ENCODE measurements around the gene PNLIPRP2.

Gene PNLIPRP2

GRCh38 chr10:116683166-116683565, 62.4 kb downstream of the PNLIPRP2 start:
- DNase-seq (ENCODE audit: low read depth in 2 of 2), result no peak

DNA sequence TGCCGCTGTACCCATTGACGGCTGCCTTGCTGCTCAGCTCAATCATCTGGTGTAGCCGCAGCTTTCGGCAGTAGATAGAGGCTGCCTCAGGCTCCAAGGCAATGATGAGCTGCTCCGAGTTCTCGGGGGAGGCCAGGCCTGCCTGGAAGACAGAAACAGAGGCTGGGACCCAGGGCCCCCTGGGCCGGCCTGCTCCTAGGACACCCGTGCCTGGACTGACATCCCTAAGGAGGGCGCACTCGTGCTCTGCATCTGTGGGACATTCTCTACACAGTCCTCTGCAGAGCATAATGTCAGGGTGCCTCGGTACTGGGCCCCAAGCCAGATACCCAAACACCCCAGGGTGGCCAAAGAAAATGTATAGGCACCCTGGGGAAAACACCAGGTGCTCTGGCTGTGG, 63.1 kb downstream of the PNLIPRP2 start:
- DNase-seq (ENCODE audit: low read depth in 2 of 2), result no peak

DNA sequence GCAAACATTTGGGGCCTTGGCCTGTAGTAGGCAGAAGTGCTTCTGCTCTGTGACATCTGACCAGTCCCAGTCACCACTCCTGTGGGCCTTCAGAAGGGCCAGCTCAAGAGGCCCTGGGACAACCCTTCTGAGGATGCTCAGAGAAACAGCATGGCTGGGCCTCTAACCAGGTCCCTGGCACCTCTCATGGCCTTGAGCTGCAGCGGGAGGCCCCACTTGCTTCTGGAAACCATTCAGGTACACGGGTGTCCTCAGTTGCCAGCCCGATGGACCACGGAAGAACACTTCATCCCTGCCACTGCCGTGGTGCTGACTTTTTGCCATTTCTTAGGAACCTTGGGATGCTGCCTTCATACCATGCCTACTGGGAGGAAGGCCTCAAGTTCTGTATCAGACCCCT, 64.0 kb downstream of the PNLIPRP2 start:
- DNase-seq (ENCODE audit: low read depth in 2 of 2), result no peak

GRCh38 chr10:116685807-116686206, 65.1 kb downstream of the PNLIPRP2 start:
- no peak for DNase-seq (ENCODE audit: low read depth in 2 of 2)

DNA sequence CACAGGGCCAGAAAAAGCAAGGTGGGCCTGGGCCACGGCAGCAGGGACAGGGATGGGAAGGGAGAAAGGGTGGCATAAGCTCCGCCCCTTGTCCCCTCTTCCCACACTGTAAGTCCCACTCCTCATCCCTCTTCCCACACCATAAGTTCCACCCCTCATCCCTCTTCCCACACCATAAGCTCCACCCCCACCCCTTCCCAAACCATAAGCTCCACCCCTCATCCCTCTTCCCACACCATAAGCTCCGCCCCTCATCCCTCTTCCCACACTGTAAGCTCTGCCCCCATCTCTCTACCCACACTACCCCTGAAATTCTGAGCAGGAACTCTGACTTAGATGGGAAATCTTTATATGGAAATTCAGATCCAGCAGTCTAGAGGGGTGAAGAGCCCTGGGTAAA, 65.9 kb downstream of the PNLIPRP2 start:
- no peak for DNase-seq (ENCODE audit: low read depth in 2 of 2)

GRCh38 chr10:116687633-116688032, 66.9 kb downstream of the PNLIPRP2 start:
- no peak for DNase-seq (ENCODE audit: low read depth in 2 of 2)

DNA sequence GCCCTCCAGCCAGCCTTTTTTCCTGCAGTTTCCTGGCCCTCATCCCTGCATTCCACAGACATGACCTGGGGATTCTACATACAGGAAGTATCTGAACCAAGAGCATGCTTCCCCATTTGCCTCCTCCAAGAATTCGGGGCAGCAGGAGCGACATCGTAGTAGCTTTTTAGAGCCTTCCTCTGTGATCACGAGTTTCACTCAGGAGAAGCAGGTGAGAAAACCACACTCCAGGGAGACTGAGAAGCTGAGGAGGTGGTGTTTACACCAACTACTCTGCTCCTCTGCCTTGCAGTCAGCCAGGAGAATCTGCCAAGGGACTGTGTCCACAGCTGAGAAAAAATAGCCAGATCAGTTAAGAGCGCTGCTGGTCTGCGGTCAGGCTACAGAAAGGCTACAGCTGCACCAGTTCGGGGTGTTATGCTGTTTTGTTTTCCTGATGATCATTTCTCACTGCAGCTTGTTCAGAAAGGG, 67.5 kb downstream of the PNLIPRP2 start:
- DNase-seq (ENCODE audit: low read depth in 2 of 2), result no peak

DNA sequence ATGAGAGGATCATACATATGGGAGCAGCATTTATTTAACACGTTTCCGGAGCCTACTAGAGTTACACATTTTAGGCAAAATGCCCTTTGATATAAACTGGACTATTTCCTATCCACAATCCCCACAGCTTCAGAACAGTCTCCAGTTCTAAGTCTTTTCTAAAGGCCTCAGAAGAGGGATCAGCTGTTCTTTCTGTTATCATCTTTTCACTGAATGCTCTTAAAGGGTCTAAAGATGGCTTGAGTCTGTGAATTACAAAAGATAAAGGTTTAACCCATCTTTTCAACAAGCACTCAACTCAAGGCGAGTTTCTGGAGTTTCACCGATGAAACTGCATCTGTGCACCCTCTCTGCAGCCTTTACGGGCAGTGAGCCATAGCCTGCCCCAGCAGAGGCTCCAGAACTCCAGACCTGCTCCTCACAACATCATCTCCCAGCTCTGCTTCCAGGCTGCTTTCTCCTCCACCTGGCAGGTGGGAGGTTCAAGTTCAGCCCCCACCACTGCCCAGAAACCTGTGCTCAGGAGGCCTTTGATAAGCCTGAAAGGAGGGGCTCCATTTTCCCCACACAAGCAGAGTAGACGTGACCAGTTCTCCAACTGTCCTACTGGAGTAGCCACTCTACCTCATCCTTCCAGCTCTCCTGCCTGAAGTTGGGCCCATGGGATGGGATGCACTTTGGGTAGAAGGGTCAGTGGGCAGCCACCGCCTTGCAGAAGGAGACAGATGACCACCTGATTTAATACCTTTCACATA, 68.2 kb downstream of the PNLIPRP2 start:
- no peak for DNase-seq (ENCODE audit: low read depth in 2 of 2)

GRCh38 chr10:116689744-116690143, 69.0 kb downstream of the PNLIPRP2 start:
- DNase-seq (ENCODE audit: low read depth in 2 of 2), result no peak

GRCh38 chr10:116690356-116691322, 69.9 kb downstream of the PNLIPRP2 start:
- no peak for DNase-seq (ENCODE audit: low read depth in 2 of 2)

- DNase-seq (ENCODE audit: low read depth in 2 of 2), result no peak
Measured at GRCh38 chr10:116691635-116692034, 70.9 kb downstream of the PNLIPRP2 start.

GRCh38 chr10:116692225-116692624, 71.5 kb downstream of the PNLIPRP2 start:
- DNase-seq (ENCODE audit: low read depth in 2 of 2), result no peak

GRCh38 chr10:116694243-116694926, 73.6 kb downstream of the PNLIPRP2 start:
- DNase-seq (ENCODE audit: low read depth in 2 of 2), result no peak

All from stimulated activated CD8-positive, alpha-beta memory T cell treated with anti-CD3 and anti-CD28 coated beads, Interleukin-15, amount 100 ng/mL, for 48 hours (primary cell).